IPS-18c (cell line): ENCODE data around the gene PLCB2.

Experiments used
- H3K4me3 ChIP-seq: 2 replicates; pipeline ENCODE4 v1.7.0; 2013; ENCODE audit warnings: low read depth, mild to moderate bottlenecking, low read length, moderate library complexity; ENCODE audit not compliant: insufficient read depth
- H3K9me3 ChIP-seq: one replicate; pipeline ENCODE4 v1.6.1; 2013; ENCODE audit warnings: mild to moderate bottlenecking, low read length, moderate library complexity; ENCODE audit not compliant: control insufficient read depth, insufficient read depth

PLCB2 gene

GRCh38 chr15:40242213-40242599 lies 65.5 kb downstream of the PLCB2 start:
- H3K9me3 ChIP-seq, result no peaks in the 10 kb centered on the region
- H3K4me3 ChIP-seq, result no peak overlapping the region

DNA sequence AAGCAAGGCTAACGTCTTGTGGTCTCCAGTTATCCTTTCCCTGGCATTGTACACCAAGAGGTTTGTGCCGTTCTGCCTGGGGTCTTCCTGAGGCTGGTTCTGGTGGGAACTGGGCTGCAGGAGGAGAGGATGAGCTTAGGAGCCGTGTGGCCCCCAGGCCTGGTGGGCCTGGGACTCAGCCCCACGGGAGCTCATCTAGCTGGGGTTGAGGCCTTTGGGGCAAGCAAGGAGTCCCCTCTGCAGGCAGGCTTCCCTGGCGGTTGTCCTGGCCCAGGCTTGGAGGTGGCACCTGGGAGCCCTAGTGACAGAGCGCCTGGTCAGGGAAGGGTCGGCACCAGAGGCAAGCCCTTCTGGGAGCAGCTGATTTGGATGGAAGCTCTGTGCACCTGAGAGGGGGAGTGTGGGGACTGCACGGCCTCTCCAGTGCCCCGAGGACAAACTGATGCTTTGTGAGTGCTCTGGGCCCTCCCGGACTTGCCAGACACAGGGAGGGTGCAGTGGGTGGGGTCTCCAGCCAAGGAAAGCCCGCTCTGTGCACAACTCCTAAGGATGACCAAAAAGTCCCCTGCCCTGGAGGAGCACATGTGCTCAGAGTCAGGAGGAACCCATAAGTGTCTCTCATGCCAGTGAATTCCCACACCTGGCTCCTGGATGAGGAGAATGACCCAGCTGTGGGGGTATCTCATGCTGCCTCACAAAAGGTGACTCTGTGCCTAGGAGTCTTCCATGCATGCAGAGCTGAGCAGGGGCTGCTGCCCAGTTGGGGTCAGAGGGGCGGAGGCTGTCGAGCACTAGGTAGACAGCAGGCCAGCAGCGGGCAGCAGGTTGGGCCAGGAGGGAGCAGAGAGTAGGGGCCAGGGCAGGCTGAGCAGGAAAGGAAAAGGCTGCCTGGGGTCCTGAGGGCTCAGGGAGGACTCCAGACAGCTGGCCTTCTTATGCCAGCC lies 66.2 kb downstream of the PLCB2 start:
- Histone ChIP-seq H3K4me3 (no peak overlapping the region), H3K9me3 (no peaks in the 10 kb centered on the region)

DNA sequence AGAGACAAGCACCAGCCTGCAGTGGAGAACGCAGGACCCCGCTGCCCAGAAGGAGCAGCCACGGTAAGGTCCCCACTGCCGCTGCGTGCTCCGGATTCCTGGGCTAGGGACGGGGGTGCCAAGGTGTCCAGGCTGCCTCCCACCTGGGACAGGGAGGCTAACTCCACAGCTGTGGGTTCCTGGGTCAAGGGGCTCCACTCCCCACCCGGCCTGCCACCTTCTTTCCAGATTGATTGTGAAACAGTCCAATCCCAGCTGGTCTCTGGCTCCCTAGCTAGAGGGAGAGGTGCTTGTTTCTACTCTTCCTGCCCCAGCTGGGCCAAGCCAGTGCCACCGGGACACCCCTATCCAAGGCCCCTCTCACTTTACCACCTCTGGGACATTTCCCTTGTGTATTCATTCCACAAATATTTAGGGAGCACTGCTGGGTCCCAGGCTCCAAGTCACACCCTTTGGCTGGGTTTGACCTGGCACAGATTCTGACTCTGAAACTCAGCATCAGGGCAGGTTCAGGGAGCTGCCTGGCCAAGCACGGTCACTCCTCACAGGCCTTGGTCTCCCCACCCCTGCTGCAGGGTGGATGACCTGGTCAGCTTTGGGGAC lies 67.0 kb downstream of the PLCB2 start:
- H3K9me3 ChIP-seq, result no peaks in the 10 kb centered on the region
- H3K4me3 ChIP-seq, result no peak overlapping the region

DNA sequence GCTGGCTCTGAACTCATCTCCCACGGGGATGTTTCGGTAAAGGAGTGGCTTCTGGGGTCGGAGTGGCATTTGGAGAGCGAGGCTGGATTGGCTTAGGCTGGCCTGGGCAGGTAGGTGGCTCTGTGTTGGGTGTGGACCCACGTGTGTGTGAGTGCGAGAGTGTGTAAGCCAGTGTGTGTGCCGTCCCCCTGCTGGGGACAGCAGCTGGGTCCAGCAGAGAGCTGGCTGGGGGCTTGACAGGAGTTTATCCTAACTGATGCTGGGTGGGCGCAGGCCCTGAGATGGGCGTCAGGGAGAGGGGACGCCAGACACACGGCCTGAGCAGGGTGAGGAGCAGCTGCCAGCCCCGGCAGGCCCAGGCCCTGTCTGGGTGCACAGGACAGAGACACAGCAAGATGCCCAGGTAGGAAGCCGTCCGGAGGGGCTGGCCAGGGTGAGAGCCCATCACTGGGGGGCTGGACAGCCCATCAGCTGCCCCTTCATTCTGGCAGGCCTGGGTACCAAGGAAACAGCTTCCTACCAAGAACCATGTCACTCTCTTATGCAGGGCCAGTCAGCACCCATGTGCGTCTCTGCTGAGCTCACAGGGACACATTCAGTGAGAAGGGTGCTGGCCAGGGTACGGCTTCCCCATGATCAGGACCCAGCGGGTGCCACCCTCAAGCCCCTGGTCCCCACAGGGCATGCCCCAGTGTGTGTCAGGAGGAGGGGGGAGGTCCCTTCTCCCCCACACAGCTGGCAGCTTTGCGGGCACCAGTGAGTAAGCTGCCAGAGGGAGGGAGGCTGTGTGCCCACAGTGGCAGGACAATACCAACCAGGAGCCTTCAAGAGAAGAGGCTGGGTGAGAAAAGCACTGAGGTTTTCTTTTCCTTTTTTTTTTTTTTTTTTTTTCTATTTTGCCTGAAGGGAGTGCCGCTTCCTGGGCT lies 67.8 kb downstream of the PLCB2 start:
- Histone ChIP-seq H3K4me3 (peak overlapping the region; percentile 37; the same call in 1 of the 2 replicates), H3K9me3 (no peaks in the 10 kb centered on the region)

DNA sequence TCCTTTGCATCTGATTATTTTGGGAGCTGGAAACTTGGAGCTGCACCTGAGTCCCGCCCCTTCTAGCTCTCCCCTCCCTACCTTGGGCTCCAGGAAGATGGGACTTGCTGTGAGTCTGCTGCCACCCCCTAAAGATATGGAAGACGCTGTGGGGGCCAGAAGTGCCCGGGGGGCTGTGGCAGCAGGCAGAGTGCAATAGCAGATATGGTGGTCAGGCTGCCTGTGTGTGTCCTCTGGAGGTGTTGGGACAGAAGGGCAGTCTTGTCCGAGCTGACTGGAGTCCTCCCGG lies 68.4 kb downstream of the PLCB2 start:
- H3K9me3 ChIP-seq, result no peaks in the 10 kb centered on the region
- H3K4me3 ChIP-seq, result peak overlapping the region; percentile 37

GRCh38 chr15:40238532-40239403 lies 69.0 kb downstream of the PLCB2 start, which contains the start of gene PAK6:
Gene PAK6, plus strand, starts transcription at chr15:40239063. Its CDS starts 25,723 bp downstream, at chr15:40264786.
- H3K9me3 ChIP-seq, result no peaks in the 10 kb centered on the region
- H3K4me3 ChIP-seq, result peak within 1 kb of the TSS; percentile 37
